Astrocyte (in vitro differentiated cells and primary cell): Measurements from ENCODE around the gene MYB. TPM values are rescaled to one million over a fixed set of nuclear protein-coding genes. Genes with fewer than 3 reads are reported as not detected.

ENCODE experiments used
- DNase-seq: peaks from one replicate; pipeline ENCODE4 v3.0.0-alpha.2; 2010; ENCODE audit warnings: low read depth
- FAIRE-seq: peaks from 2 replicates; lab custom pipeline; 2011; peaks lifted over from hg19 to GRCh38; lab: Jason Lieb, UNC
- H2AFZ ChIP-seq: 2 replicates; pipeline ENCODE4 v1.6.0; 2012; ENCODE audit warnings: low read depth, low read length, inconsistent platforms
- H3K27ac ChIP-seq: 2 replicates; pipeline ENCODE4 v1.5.1; 2011; ENCODE audit warnings: low read depth, low read length, inconsistent platforms
- H3K27me3 ChIP-seq: 2 replicates; pipeline ENCODE4 v1.6.0; 2011; ENCODE audit warnings: low read length, inconsistent platforms; ENCODE audit not compliant: insufficient read depth
- H3K36me3 ChIP-seq: 2 replicates; pipeline ENCODE4 v1.5.1; 2011; ENCODE audit warnings: low read length, inconsistent platforms; ENCODE audit not compliant: insufficient read depth
- H3K4me1 ChIP-seq: 2 replicates; pipeline ENCODE4 v1.5.1; 2011; ENCODE audit warnings: low read length, inconsistent platforms; ENCODE audit not compliant: insufficient read depth
- H3K4me2 ChIP-seq: 2 replicates; pipeline ENCODE4 v1.6.0; 2012; ENCODE audit warnings: low read length, inconsistent platforms
- H3K4me3 ChIP-seq: 2 replicates; pipeline ENCODE4 v1.5.1; 2011; ENCODE audit warnings: low read depth, mild to moderate bottlenecking, low read length, inconsistent platforms; ENCODE audit not compliant: insufficient read depth
- H3K79me2 ChIP-seq: 2 replicates; pipeline ENCODE4 v1.6.0; 2012; ENCODE audit warnings: mild to moderate bottlenecking, low read length, inconsistent platforms; ENCODE audit not compliant: insufficient read depth
- H3K9ac ChIP-seq: 2 replicates; pipeline ENCODE4 v1.6.0; 2012; ENCODE audit warnings: mild to moderate bottlenecking, low read length, inconsistent platforms
- H3K9me3 ChIP-seq: 2 replicates; pipeline ENCODE4 v1.5.1; 2012; ENCODE audit warnings: low read depth, mild to moderate bottlenecking, low read length, inconsistent platforms; ENCODE audit not compliant: insufficient read depth
- H4K20me1 ChIP-seq: 2 replicates; pipeline ENCODE4 v1.6.0; 2012; ENCODE audit warnings: low read length, inconsistent platforms; ENCODE audit not compliant: insufficient read depth
- H3K27ac Mint-ChIP-seq: one replicate; pipeline ENCODE4 v1.8.0; 2021; ENCODE audit warnings: mild to moderate bottlenecking, mixed read lengths; ENCODE audit not compliant: unreplicated experiment
- H3K27me3 Mint-ChIP-seq: one replicate; pipeline ENCODE4 v1.8.0; 2021; ENCODE audit warnings: low read depth, mixed read lengths; ENCODE audit not compliant: unreplicated experiment
- H3K36me3 Mint-ChIP-seq: one replicate; pipeline ENCODE4 v1.8.0; 2021; ENCODE audit warnings: low read depth, mixed read lengths; ENCODE audit not compliant: unreplicated experiment
- H3K4me1 Mint-ChIP-seq: one replicate; pipeline ENCODE4 v1.8.0; 2021; ENCODE audit warnings: low read depth, mixed read lengths; ENCODE audit not compliant: unreplicated experiment
- H3K4me3 Mint-ChIP-seq: one replicate; pipeline ENCODE4 v1.8.0; 2021; ENCODE audit warnings: mild to moderate bottlenecking, moderate library complexity, mixed read lengths; ENCODE audit not compliant: unreplicated experiment
- H3K9me3 Mint-ChIP-seq: one replicate; pipeline ENCODE4 v1.8.0; 2021; ENCODE audit warnings: mild to moderate bottlenecking, mixed read lengths; ENCODE audit not compliant: unreplicated experiment
- EZH2 ChIP-seq: IDR thresholded peaks from 2 replicates; pipeline ENCODE4 v1.6.1; 2012; ENCODE audit warnings: mild to moderate bottlenecking, low read length, inconsistent platforms; ENCODE audit not compliant: insufficient read depth
- total RNA-seq: library from RNA; stranded (reverse); gene quantifications from 2 replicates; pipeline ENCODE4 v1.2.1, GENCODE V29; 2021
- TF ChIP-seq, protein P1 (sequence below): IDR thresholded peaks from 2 replicates; pipeline ENCODE4 v1.5.1; 2011; ENCODE audit warnings: low read depth, mild to moderate bottlenecking, inconsistent platforms, low read length, moderate library complexity; ENCODE audit not compliant: insufficient read depth

The MYB gene
- total RNA-seq, 1 donor from 2014 or later: not detected

DNA sequence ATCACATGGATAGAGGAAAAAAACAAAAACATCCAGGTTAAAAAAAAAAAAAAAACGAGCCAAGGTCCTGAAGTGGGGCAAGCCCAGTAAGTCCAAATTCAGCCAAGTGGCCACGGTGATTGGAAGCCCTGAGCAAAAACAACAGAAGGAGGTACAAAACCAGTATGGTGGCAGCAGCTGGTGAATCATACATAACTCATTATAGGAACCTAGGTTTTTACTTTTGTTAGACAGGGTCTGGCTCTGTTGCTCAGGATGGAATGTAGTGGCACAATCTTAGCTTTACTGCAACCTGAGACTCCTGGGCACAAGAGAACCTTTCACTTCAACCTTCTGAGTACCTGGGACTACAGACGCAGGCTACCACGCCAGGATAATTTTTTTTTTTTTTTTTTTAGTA lies 22.7 kb upstream of the MYB start:
- no peaks in the 10 kb centered on the region for H4K20me1 ChIP-seq
- no peak for TF ChIP-seq EZH2
- TF ChIP-seq, protein P1, sequence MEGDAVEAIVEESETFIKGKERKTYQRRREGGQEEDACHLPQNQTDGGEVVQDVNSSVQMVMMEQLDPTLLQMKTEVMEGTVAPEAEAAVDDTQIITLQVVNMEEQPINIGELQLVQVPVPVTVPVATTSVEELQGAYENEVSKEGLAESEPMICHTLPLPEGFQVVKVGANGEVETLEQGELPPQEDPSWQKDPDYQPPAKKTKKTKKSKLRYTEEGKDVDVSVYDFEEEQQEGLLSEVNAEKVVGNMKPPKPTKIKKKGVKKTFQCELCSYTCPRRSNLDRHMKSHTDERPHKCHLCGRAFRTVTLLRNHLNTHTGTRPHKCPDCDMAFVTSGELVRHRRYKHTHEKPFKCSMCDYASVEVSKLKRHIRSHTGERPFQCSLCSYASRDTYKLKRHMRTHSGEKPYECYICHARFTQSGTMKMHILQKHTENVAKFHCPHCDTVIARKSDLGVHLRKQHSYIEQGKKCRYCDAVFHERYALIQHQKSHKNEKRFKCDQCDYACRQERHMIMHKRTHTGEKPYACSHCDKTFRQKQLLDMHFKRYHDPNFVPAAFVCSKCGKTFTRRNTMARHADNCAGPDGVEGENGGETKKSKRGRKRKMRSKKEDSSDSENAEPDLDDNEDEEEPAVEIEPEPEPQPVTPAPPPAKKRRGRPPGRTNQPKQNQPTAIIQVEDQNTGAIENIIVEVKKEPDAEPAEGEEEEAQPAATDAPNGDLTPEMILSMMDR: no peak
- H3K79me2 ChIP-seq: no peaks in the 10 kb centered on the region
- no peak overlapping the region for H3K4me2 ChIP-seq
- no peak overlapping the region for H3K27ac ChIP-seq
- H3K4me1 ChIP-seq: no peaks in the 10 kb centered on the region
- no peak for FAIRE-seq
- no peaks in the 10 kb centered on the region for H3K27me3 ChIP-seq
- H3K4me3 ChIP-seq: no peak overlapping the region
- H2AFZ ChIP-seq: no peak overlapping the region
- no peaks in the 10 kb centered on the region for H3K36me3 Mint-ChIP-seq
- no peak overlapping the region for H3K4me3 Mint-ChIP-seq
- H3K27ac Mint-ChIP-seq: no peak overlapping the region
- H3K9ac ChIP-seq: no peak overlapping the region
- peaks cover 2% of the 10 kb centered on the region for H3K27me3 Mint-ChIP-seq
- no peaks in the 10 kb centered on the region for H3K9me3 ChIP-seq
- H3K9me3 Mint-ChIP-seq: peaks cover 2% of the 10 kb centered on the region
- no peaks in the 10 kb centered on the region for H3K36me3 ChIP-seq
- DNase-seq: no peak
- H3K4me1 Mint-ChIP-seq: no peaks in the 10 kb centered on the region

DNA sequence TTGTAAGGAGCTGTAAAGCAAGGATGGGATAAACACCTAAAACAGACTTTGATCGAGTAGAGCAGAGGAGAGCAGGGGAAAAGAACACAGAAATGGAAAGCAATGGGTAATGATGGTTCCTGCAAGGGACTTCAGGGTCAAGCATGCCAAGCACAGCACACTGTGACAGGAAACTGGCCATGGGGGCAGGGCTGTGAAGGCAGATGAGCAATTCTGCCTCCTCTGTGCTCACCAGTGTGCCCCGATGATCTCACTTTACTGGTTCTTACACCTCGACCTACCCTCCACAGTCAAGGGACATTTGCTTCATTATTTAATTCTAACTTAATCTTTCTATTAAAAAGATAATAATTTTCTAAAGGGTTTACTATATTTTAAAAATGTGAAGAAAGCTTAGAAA lies 21.6 kb upstream of the MYB start:
- H3K4me1 ChIP-seq: no peaks in the 10 kb centered on the region
- no peak overlapping the region for H3K4me2 ChIP-seq
- no peak for TF ChIP-seq EZH2
- TF ChIP-seq, protein P1: no peak
- no peaks in the 10 kb centered on the region for H3K79me2 ChIP-seq
- Mint-ChIP-seq H3K27me3 (peaks cover 2% of the 10 kb centered on the region), H3K36me3 (no peaks in the 10 kb centered on the region), H3K4me1 (no peaks in the 10 kb centered on the region), H3K27ac (no peak overlapping the region), H3K9me3 (peaks cover 2% of the 10 kb centered on the region), H3K4me3 (no peak overlapping the region)
- H2AFZ ChIP-seq: no peak overlapping the region
- no peak for DNase-seq
- no peaks in the 10 kb centered on the region for H3K36me3 ChIP-seq
- H3K9me3 ChIP-seq: no peaks in the 10 kb centered on the region
- H3K9ac ChIP-seq: no peak overlapping the region
- H3K27me3 ChIP-seq: no peaks in the 10 kb centered on the region
- no peak overlapping the region for H3K27ac ChIP-seq
- no peak for FAIRE-seq
- no peak overlapping the region for H3K4me3 ChIP-seq
- no peaks in the 10 kb centered on the region for H4K20me1 ChIP-seq

DNA sequence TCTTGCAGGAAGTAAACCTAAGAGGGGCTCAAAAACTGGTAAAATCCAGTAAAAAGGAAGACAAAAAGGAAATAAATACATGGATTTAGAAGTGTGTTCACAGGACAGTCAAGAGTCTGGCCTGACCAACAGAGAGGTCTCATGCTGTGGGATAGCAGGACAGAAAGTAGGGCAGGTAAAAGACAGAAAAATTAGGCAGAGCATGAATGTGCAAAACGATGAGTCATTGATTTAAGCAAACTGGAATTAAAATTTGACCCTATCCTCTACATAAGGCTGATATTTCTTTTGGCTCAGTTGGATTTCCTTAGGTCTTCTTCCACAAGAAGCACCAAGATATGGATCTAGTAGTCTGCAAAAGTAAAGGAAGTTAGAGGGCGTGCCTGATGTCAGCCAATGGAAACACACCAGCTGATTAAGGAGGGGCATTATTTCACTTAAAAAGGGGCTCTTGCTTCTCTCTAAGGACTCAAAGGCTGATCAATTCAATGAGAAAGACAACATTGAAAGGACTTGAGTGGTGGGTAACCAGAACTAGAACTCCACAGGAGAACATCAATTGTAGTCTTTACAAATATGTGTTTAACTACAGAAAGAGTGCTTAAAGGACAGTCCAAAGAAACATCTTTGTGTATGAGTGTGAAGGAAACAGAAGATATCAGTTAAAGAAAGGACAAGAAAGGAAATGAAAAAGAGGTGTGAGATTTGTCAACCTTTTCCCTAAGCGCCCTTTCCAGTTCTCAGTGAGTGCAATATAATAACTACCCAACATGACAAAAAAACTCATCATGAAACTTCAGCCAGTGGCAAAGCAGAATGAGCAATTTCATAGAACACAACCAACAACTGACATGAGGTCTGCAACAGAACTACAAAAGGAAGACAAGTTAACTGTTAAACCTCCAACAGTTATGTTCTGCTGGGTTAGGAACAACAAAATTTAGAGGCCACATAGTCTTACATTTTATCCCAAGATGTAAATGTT lies 19.4 kb upstream of the MYB start:
- H3K9me3 ChIP-seq: no peaks in the 10 kb centered on the region
- H4K20me1 ChIP-seq: no peaks in the 10 kb centered on the region
- no peaks in the 10 kb centered on the region for H3K36me3 ChIP-seq
- no peak overlapping the region for H2AFZ ChIP-seq
- Mint-ChIP-seq H3K9me3 (peaks cover under 1% of the 10 kb centered on the region), H3K27ac (no peak overlapping the region), H3K4me3 (no peak overlapping the region), H3K27me3 (peaks cover 2% of the 10 kb centered on the region), H3K4me1 (no peaks in the 10 kb centered on the region), H3K36me3 (no peaks in the 10 kb centered on the region)
- DNase-seq (no peak), FAIRE-seq (no peak)
- TF ChIP-seq, protein P1: no peak
- TF ChIP-seq EZH2: no peak
- no peaks in the 10 kb centered on the region for H3K27me3 ChIP-seq
- no peaks in the 10 kb centered on the region for H3K79me2 ChIP-seq
- no peaks in the 10 kb centered on the region for H3K4me1 ChIP-seq
- H3K4me2 ChIP-seq: no peak overlapping the region
- H3K9ac ChIP-seq: no peak overlapping the region
- H3K27ac ChIP-seq: no peak overlapping the region
- H3K4me3 ChIP-seq: no peak overlapping the region
